SK-N-SH treated with all-trans-retinoic acid at 6 μM for 48 hours (cell line): ENCODE data around the gene SPEM2.

Experiments used
- ATAC-seq: fragments of 200-7000 bp; cut with Tn5 transposase; 3 replicates; pipeline ENCODE4 v1.9.1; 2020; ENCODE audit warnings: mild to moderate bottlenecking, moderate library complexity
- ARNTL ChIP-seq: fragments of 450-650 bp; formaldehyde crosslinking; IDR thresholded peaks from 2 replicates; pipeline ENCODE4 v1.5.0; 2020; ENCODE audit warnings: low read depth, mild to moderate bottlenecking, moderate library complexity, borderline replicate concordance
- BACH2 ChIP-seq: fragments of 250-450 bp; sonication (Bioruptor Pico); IDR thresholded peaks from 2 replicates; pipeline ENCODE4 v1.9.0; 2021; ENCODE audit warnings: mild to moderate bottlenecking, borderline replicate concordance
- CREB5 ChIP-seq: fragments of 250-450 bp; sonication (Bioruptor Pico); IDR thresholded peaks from 2 replicates; pipeline ENCODE4 v1.5.1; 2020; ENCODE audit warnings: low read depth, mild to moderate bottlenecking, moderate library complexity
- CSDC2 ChIP-seq: fragments of 250-450 bp; sonication (Bioruptor Pico); IDR thresholded peaks from 2 replicates; pipeline ENCODE4 v1.5.0; 2020; ENCODE audit warnings: mild to moderate bottlenecking, moderate library complexity
- CSRNP3 ChIP-seq: fragments of 250-450 bp; sonication (Bioruptor Pico); IDR thresholded peaks from 2 replicates; pipeline ENCODE4 v1.5.1; 2021; ENCODE audit warnings: mild to moderate bottlenecking, moderate library complexity
- ESRRG ChIP-seq: fragments of 250-450 bp; sonication (Bioruptor Pico); IDR thresholded peaks from 2 replicates; pipeline ENCODE4 v1.6.1; 2021; ENCODE audit warnings: mild to moderate bottlenecking
- GLIS3 ChIP-seq: fragments of 250-450 bp; sonication (Bioruptor Pico); IDR thresholded peaks from 2 replicates; pipeline ENCODE4 v1.5.0; 2020; ENCODE audit warnings: mild to moderate bottlenecking, moderate library complexity
- ISL1 ChIP-seq: fragments of 250-450 bp; sonication (Bioruptor Pico); IDR thresholded peaks from 2 replicates; pipeline ENCODE4 v2.1.2; 2022; ENCODE audit warnings: mild to moderate bottlenecking, moderate library complexity
- OSR1 ChIP-seq: fragments of 250-450 bp; sonication (Bioruptor Pico); IDR thresholded peaks from 2 replicates; pipeline ENCODE4 v1.8.0; 2022; ENCODE audit warnings: moderate library complexity, mild to moderate bottlenecking, inconsistent platforms
- PATZ1 ChIP-seq: fragments of 250-450 bp; sonication (Bioruptor Pico); IDR thresholded peaks from 2 replicates; pipeline ENCODE4 v1.8.0; 2020; ENCODE audit warnings: mild to moderate bottlenecking, moderate library complexity, borderline replicate concordance
- POU6F1 ChIP-seq: fragments of 250-450 bp; sonication (Bioruptor Pico); IDR thresholded peaks from 2 replicates; pipeline ENCODE4 v1.8.0; 2021; ENCODE audit warnings: low read depth, mild to moderate bottlenecking, moderate library complexity, borderline replicate concordance
- PPARA ChIP-seq: fragments of 250-450 bp; sonication (Bioruptor Pico); IDR thresholded peaks from 2 replicates; pipeline ENCODE4 v1.5.0; 2020; ENCODE audit warnings: mild to moderate bottlenecking, borderline replicate concordance
- RARB ChIP-seq: fragments of 250-450 bp; sonication (Bioruptor Pico); IDR thresholded peaks from 2 replicates; pipeline ENCODE4 v1.8.0; 2021; ENCODE audit warnings: mild to moderate bottlenecking, moderate library complexity
- SNAI2 ChIP-seq: fragments of 250-450 bp; sonication (Bioruptor Pico); IDR thresholded peaks from 2 replicates; pipeline ENCODE4 v1.5.0; 2020; ENCODE audit warnings: mild to moderate bottlenecking, moderate library complexity
- TCF4 ChIP-seq: fragments of 250-450 bp; sonication (Bioruptor Pico); IDR thresholded peaks from 2 replicates; pipeline ENCODE4 v1.8.0; 2021; ENCODE audit warnings: mild to moderate bottlenecking, moderate library complexity, borderline replicate concordance
- TOX ChIP-seq: fragments of 250-450 bp; sonication (Bioruptor Pico); IDR thresholded peaks from 2 replicates; pipeline ENCODE4 v1.8.0; 2021; ENCODE audit warnings: mild to moderate bottlenecking, moderate library complexity, borderline replicate concordance
- TSHZ2 ChIP-seq: fragments of 250-450 bp; sonication (Bioruptor Pico); IDR thresholded peaks from 2 replicates; pipeline ENCODE4 v1.5.0; 2020; ENCODE audit warnings: mild to moderate bottlenecking, moderate library complexity
- ZC3H10 ChIP-seq: fragments of 250-450 bp; sonication (Bioruptor Pico); IDR thresholded peaks from 2 replicates; pipeline ENCODE4 v1.5.1; 2021; ENCODE audit warnings: mild to moderate bottlenecking, moderate library complexity
- ZFP3 ChIP-seq: fragments of 250-450 bp; sonication (Bioruptor Pico); IDR thresholded peaks from 2 replicates; pipeline ENCODE4 v1.5.0; 2020; ENCODE audit warnings: mild to moderate bottlenecking, moderate library complexity
- ZFP30 ChIP-seq: fragments of 450-650 bp; formaldehyde crosslinking; IDR thresholded peaks from 2 replicates; pipeline ENCODE4 v1.5.0; 2022; ENCODE audit warnings: mild to moderate bottlenecking, moderate library complexity
- ZNF565 ChIP-seq: fragments of 450-650 bp; formaldehyde crosslinking; conservative IDR thresholded peaks from 2 replicates; pipeline ENCODE4 v1.5.0; 2020; ENCODE audit warnings: low read depth, mild to moderate bottlenecking, moderate library complexity
- ZNF70 ChIP-seq: fragments of 450-650 bp; formaldehyde crosslinking; IDR thresholded peaks from 2 replicates; pipeline ENCODE4 v1.5.0; 2020; ENCODE audit warnings: mild to moderate bottlenecking, moderate library complexity
- ZNF8 ChIP-seq: fragments of 450-650 bp; formaldehyde crosslinking; IDR thresholded peaks from 2 replicates; pipeline ENCODE4 v1.5.0; 2020; ENCODE audit warnings: mild to moderate bottlenecking, moderate library complexity

SPEM2 gene

GRCh38 chr17:7463372-7463846 is 38.0 kb downstream of the SPEM2 start:
- ATAC-seq: no peak
- no peak for TF ChIP-seq PPARA (CRISPR knock-in tag)
- TF ChIP-seq GLIS3: no peak
- TF ChIP-seq ESRRG: no peak
- TF ChIP-seq ZFP3 (CRISPR knock-in tag): no peak
- TF ChIP-seq ISL1: no peak
- no peak for TF ChIP-seq ZFP30 (CRISPR knock-in tag)
- TF ChIP-seq ZNF565 (CRISPR knock-in tag): no peak
- no peak for TF ChIP-seq CSRNP3
- no peak for TF ChIP-seq RARB (CRISPR knock-in tag)
- no peak for TF ChIP-seq CREB5 (CRISPR knock-in tag)
- TF ChIP-seq PATZ1 (CRISPR knock-in tag): no peak
- no peak for TF ChIP-seq ZNF8 (CRISPR knock-in tag)
- TF ChIP-seq ZNF70 (CRISPR knock-in tag): no peak
- no peak for TF ChIP-seq ZC3H10
- TF ChIP-seq OSR1 (CRISPR knock-in tag): no peak
- no peak for TF ChIP-seq CSDC2 (CRISPR knock-in tag)
- TF ChIP-seq SNAI2: no peak

GRCh38 chr17:7464081-7464480 is 38.7 kb downstream of the SPEM2 start:
- no peak for ATAC-seq
- TF ChIP-seq TOX (CRISPR knock-in tag) (no peak), CSDC2 (CRISPR knock-in tag) (no peak), ZFP30 (CRISPR knock-in tag) (no peak), ZC3H10 (no peak), ZNF70 (CRISPR knock-in tag) (no peak), RARB (CRISPR knock-in tag) (no peak), OSR1 (CRISPR knock-in tag) (no peak), ZNF565 (CRISPR knock-in tag) (no peak), POU6F1 (CRISPR knock-in tag) (no peak), ESRRG (no peak), BACH2 (CRISPR knock-in tag) (no peak), TSHZ2 (no peak), ZFP3 (CRISPR knock-in tag) (no peak), PATZ1 (CRISPR knock-in tag) (no peak), ARNTL (no peak), TCF4 (CRISPR knock-in tag) (no peak), CREB5 (CRISPR knock-in tag) (no peak), ZNF8 (CRISPR knock-in tag) (no peak), PPARA (CRISPR knock-in tag) (no peak)
- TF ChIP-seq, all 23 proteins: peak for 0
